Activated CD8-positive, alpha-beta memory T cell treated with anti-CD3 and anti-CD28 coated beads, Interleukin-2, amount 50 U/mL, for 48 hours (primary cell): Measurements from ENCODE around the gene PLXNA1.

ENCODE experiments used
- DNase-seq: peaks from one replicate; pipeline ENCODE4 v3.0.0-alpha.2; 2020

PLXNA1 gene

GRCh38 chr3:126989316-126990023 lies 6.6 kb downstream of the PLXNA1 start:
- DNase-seq: no peak

- no peak for DNase-seq
Observed at GRCh38 chr3:126990024-126990700, 7.2 kb downstream of the PLXNA1 start.

- no peak for DNase-seq
Observed at GRCh38 chr3:126990890-126991289, 8.0 kb downstream of the PLXNA1 start.

GRCh38 chr3:126991366-126992200 lies 8.7 kb downstream of the PLXNA1 start:
- DNase-seq: no peak

- DNase-seq: no peak
Observed at GRCh38 chr3:126992216-126992615, 9.3 kb downstream of the PLXNA1 start.

- no peak for DNase-seq
Observed at GRCh38 chr3:126992776-126993175, 9.9 kb downstream of the PLXNA1 start.

- DNase-seq: no peak
Observed at GRCh38 chr3:126993436-126993835, 10.5 kb downstream of the PLXNA1 start.

GRCh38 chr3:126994661-126995245 lies 11.8 kb downstream of the PLXNA1 start:
- no peak for DNase-seq

GRCh38 chr3:126995254-126995780 lies 12.4 kb downstream of the PLXNA1 start:
- no peak for DNase-seq

GRCh38 chr3:126995926-126996512 lies 13.1 kb downstream of the PLXNA1 start:
- no peak for DNase-seq

GRCh38 chr3:126996905-126997304 lies 14.0 kb downstream of the PLXNA1 start:
- no peak for DNase-seq

GRCh38 chr3:126997455-126998038 lies 14.6 kb downstream of the PLXNA1 start:
- no peak for DNase-seq

- DNase-seq: no peak
Observed at GRCh38 chr3:126998320-126998719, 15.4 kb downstream of the PLXNA1 start.

GRCh38 chr3:126998728-126999127 lies 15.8 kb downstream of the PLXNA1 start:
- DNase-seq: no peak

GRCh38 chr3:126999383-126999782 lies 16.5 kb downstream of the PLXNA1 start:
- no peak for DNase-seq

- no peak for DNase-seq
Observed at GRCh38 chr3:127000119-127000518, 17.2 kb downstream of the PLXNA1 start.

GRCh38 chr3:127000761-127001160 lies 17.8 kb downstream of the PLXNA1 start:
- no peak for DNase-seq

GRCh38 chr3:127001486-127002194 lies 18.7 kb downstream of the PLXNA1 start:
- DNase-seq: no peak

GRCh38 chr3:127002195-127003174 lies 19.6 kb downstream of the PLXNA1 start:
- no peak for DNase-seq

GRCh38 chr3:127003175-127003555 lies 20.2 kb downstream of the PLXNA1 start:
- no peak for DNase-seq
